HCEC 1CT (cell line): Measurements from ENCODE around the gene ARHGEF28.

Source experiments
- DNase-seq: peaks from one replicate; pipeline ENCODE4 v3.0.0-alpha.2; 2017

Gene ARHGEF28

DNA sequence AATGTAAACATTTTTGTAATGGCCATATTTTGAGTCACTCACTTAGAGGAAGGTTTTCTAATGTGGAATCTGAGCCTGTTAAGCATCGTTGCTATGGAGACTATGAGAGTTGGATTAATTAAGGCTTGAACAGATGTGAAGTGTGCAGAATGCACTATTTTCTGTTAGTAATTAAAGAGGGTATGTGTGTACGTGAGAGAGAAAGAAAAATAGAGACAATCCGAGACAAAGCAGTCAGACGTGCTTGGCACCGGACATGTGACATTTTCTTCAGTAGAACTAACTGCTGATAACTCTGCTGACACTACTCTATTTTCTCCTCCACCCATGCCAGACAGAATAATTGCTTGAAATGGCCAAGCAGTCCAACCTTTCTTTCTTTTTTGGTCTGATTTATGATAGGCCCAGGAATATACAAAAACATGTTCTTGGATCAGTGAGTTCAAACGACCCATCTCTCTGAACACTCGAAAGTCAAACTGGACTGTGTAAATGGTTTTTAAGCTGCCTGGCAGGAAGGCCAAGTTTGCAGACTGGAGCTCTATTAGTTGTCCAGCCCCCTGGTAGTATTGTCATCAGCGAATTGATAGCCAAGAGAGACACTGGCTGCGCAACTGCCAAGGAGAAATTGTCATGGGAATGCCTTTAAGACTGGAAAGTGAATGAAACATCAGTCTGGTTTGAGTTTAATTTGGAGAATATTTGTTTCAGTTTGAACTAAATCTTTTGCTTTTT is 322.1 kb downstream of the ARHGEF28 start:
- DNase-seq: peak; percentile 20

DNA sequence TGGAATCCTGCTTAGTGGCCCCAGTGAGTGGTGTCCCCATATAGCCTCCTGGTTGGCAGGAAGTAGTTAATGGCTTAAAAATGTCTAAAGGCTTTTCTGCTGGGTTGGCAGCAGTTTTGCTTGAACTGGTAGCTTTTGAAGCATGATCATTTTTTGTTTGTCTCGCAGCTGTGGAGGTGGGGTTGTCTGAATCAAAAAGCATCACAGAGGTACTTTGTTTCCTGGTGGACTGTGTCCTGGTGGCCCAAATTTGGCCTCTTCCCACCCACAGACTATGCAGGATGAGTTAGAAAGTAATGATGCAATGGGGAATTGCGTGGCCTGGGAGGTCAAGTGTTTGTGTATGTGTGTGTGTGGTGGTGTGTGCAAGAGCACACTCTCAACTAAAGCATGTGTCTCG is 322.7 kb downstream of the ARHGEF28 start:
- peak; percentile 77 for DNase-seq

GRCh38 chr5:73950441-73950873 is 324.5 kb downstream of the ARHGEF28 start:
- peak; percentile 22 for DNase-seq

GRCh38 chr5:73950912-73951430 is 325.0 kb downstream of the ARHGEF28 start:
- no peak for DNase-seq

- DNase-seq: no peak
Measured at GRCh38 chr5:73952872-73953271, 326.9 kb downstream of the ARHGEF28 start.

DNA sequence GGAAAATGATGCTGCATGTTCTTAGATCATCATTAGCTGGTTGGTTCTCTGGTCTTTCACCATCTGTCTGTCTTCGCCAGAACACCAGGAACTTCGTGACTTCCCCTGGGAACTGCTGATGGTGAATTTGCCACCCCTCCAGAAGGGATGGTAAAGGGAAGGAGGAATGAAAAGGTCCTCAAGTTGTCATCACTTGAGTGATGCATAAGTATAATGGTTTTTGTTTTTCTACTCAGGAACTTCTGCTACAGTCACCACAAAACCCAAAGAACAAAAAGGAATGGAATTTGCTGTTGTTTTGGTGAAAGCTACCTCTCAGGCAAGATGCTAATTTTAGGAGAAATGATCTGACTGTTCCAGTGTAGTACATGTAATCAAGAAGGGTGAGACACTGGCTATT is 328.4 kb downstream of the ARHGEF28 start:
- DNase-seq: no peak

DNA sequence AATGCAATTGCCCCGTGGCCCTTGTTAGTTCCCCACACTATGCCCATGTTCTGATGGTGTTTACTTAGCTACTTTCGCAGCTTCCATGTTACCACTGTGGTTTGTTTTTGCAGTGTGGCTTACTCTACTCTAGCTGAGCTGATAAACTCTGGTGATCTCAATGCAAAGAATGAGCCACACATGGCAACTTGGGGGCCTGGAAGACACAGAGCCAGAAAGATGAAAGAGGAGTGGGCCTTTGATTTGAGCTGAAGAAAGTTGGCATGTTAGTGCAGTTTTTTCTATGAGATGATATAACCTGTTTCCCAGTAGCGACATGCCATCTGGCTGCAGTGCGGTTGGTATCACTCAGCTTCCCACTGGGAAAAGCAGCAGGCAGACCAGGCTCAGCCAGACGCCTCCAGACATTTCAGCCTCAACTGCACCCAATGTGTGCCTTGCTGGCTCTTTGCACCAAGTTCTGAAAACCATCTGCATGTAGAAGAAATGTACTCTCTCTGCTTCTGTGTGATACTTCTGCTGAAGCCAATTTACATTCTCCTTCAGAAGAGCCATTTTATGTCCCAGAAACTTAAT is 329.4 kb downstream of the ARHGEF28 start:
- DNase-seq: no peak

- DNase-seq: no peak
Measured at GRCh38 chr5:73957397-73958001, 331.5 kb downstream of the ARHGEF28 start.

DNA sequence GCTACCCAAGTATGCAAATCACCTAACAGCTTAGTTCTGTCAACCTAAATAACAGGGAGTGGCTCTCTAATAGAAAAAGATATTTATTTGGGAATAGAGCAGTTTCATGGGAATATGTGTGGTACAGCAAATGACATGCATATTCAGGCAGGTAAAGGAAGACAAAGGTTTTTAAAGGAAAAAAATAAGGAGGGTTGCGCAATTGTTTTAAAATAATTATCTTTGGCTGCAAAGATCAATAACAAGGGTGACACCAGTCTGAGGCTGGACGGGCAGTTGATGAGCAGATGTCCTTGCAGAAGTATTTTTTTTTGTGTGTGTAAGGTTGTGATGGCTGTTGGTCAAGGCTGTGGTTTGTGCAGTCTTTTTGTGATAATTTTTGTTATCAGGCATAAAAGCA is 332.0 kb downstream of the ARHGEF28 start:
- DNase-seq: no peak

DNA sequence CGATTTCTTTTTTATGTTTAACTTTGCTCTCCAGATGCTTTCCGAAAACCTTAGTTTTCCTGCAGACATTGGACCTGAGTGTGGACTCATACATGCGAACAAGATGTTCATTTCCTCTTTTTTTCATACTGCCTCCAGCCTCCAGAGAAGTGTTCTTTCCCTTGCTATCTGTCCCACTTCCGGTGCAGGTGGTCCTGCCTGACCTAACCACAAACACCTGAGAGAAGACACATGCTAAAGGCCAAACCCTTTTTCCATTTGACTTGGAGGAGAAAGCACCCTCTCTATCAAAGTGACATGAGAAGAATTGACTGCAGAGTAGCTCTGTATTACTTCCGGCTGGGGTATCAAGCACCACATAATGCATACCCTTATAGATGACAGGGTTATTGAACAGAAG is 334.0 kb downstream of the ARHGEF28 start:
- DNase-seq: no peak

- no peak for DNase-seq
Measured at GRCh38 chr5:73960426-73960825, 334.4 kb downstream of the ARHGEF28 start.

- DNase-seq: no peak
Measured at GRCh38 chr5:73962801-73963425, 336.9 kb downstream of the ARHGEF28 start.

DNA sequence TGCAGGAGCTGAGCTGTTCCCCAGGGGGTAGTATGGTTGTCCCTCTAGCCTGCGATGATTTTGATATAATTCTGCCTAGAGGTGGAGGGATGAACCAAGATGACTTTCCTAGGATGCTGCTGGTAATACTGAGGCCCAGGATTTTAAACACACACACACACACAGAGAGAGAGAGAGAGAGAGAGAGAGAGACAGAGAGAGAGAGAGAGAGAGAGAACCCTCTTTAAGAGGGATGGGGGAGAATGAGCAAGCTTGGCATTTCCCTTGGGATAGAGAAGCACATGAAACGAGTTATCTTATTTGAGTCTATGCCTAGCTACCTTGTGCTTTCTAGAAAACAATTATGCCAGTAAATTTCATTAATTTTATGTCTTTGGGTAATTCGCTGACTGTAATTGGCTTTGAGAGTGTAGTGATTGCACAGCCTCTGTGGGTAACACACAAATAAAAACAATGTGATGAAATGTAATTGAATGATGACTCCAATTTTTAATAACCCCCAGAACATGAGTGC is 338.4 kb downstream of the ARHGEF28 start:
- DNase-seq: no peak

DNA sequence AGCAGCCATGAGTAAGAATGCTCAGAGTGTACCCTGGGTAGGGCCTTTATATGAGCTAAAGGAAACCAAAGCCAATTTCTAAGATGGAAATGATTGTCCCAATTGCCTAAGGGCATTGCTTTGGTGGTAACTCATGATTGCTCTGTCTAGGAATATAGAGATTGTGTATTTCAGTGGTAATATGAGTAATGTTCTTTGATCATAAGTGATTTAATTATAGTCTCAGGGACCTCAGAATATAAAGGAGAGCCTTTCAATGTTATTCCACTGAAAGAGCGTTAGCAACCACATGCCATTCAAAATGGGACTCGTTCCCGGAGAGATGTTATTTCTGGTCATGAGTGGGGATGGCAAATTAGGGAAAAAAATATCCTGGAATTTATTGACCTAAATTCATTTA is 340.5 kb downstream of the ARHGEF28 start:
- no peak for DNase-seq

GRCh38 chr5:73967347-73967746 is 341.4 kb downstream of the ARHGEF28 start:
- no peak for DNase-seq

GRCh38 chr5:73968246-73968645 is 342.2 kb downstream of the ARHGEF28 start:
- no peak for DNase-seq

DNA sequence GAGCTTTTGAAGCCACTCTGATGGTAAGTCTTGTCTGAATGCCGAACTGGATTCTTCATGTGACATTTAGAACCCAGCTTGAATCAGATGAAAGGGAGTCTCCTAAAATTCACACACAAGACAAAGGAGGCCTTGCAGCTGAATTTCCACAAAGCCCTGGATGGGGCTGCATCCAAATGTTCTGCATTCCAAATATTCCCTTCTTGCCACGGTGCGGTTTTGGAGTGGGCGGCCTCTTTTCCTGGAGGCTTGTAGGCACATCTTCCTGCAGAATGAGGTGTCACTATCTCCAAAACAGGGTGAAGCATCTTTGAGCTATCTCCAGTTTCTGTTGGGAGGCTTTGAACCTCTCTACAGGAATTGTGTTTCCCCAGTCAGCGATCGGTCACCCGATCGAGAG is 342.7 kb downstream of the ARHGEF28 start:
- DNase-seq: no peak

DNA sequence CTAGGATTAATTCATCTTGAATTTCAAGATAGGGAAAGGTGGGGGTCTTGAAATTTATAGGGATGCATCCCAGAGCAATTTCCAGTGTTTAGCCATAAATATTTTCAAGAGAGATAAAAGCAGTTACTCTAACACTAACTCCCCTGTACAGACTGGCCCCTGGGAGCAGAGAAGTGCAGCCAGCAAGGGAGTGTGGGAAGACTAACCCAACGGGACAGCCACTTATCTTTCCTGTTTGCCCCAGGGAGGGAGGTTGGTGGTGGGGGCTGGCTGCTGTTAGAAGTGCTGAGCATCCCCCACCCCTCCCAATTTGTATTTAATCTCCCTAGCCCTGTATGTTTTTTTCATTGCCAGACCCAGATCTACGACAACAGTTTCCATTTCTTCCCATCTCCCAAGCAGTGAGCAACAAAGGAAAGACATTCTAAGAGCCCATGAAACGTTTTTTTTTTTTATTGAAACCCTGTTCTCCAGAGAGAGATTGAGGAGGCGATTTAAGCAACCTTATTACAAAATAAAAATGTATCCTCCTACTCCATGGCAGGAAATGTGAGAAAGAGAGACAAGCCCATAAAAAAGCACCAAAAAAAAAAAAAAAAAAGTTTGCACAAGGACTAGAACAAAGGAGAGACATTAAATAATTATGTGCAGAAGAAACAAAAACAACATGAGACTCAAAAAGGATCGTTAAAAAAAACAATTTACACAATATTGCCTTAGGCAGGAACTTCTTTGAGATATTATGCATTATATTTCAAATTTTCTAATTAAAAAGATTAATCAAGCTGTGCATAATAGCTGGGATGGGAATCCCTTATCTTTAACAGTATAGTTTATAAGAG is 343.4 kb downstream of the ARHGEF28 start:
- DNase-seq: no peak

DNA sequence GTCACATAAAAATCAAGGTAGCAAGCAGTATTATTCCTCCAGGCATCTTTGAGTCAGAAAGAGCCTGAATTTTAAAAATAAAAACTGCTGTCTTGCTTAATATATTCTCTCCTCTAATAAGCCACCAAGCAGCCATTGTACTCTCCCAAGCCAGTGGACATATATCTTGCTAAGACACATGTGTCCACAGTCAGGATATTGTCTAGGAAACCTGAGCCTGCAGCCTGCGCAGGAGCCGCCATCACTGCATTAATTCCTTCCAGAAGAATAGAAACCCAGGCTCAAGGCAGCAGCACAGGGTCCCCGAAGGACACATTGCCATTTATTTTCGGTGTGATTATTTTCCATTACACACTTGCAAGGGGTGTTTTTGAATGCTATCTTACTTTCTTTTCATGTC is 345.3 kb downstream of the ARHGEF28 start:
- no peak for DNase-seq

- DNase-seq: no peak
Measured at GRCh38 chr5:73973135-73973534, 347.1 kb downstream of the ARHGEF28 start.

- no peak for DNase-seq
Measured at GRCh38 chr5:73974871-73975360, 348.9 kb downstream of the ARHGEF28 start.

- DNase-seq: no peak
Measured at GRCh38 chr5:73975845-73976244, 349.8 kb downstream of the ARHGEF28 start.
